ENCODE measurements around the gene EGFR. TPM values are rescaled to one million over a fixed set of nuclear protein-coding genes. Genes with fewer than 3 reads are reported as not detected.

The EGFR gene
- polyA plus RNA-seq, 1 donor from 2014 or later, result 0.22 TPM

GRCh38 chr7:55093674-55094073, 74.9 kb downstream of the EGFR start:
- Histone ChIP-seq H3K27me3 (ENCODE audit: insufficient read depth, low read depth, low read length) (no peaks in the 10 kb centered on the region), H4K20me1 (ENCODE audit: insufficient read depth) (no peaks in the 10 kb centered on the region), H3K36me3 (ENCODE audit: insufficient read depth, low read length) (no peaks in the 10 kb centered on the region), H3K79me2 (replicated peaks; ENCODE audit: insufficient read depth, low read length) (no peaks in the 10 kb centered on the region), H3F3A (ENCODE audit: insufficient read depth, low read length, poor library complexity, severe bottlenecking) (no peaks in the 10 kb centered on the region), H3K9me2 (ENCODE audit: insufficient read depth, low read length) (no peaks in the 10 kb centered on the region), H3K4me3 (ENCODE audit: low read length) (no peak overlapping the region), H3K9me3 (ENCODE audit: low read length) (no peaks in the 10 kb centered on the region), H3K27ac (ENCODE audit: low read length) (no peak overlapping the region), H3K4me2 (ENCODE audit: low read length) (no peak overlapping the region), H3K9ac (ENCODE audit: low read length) (no peak overlapping the region), H2AFZ (ENCODE audit: low read depth, low read length) (no peak overlapping the region)
- TF ChIP-seq, protein P1, sequence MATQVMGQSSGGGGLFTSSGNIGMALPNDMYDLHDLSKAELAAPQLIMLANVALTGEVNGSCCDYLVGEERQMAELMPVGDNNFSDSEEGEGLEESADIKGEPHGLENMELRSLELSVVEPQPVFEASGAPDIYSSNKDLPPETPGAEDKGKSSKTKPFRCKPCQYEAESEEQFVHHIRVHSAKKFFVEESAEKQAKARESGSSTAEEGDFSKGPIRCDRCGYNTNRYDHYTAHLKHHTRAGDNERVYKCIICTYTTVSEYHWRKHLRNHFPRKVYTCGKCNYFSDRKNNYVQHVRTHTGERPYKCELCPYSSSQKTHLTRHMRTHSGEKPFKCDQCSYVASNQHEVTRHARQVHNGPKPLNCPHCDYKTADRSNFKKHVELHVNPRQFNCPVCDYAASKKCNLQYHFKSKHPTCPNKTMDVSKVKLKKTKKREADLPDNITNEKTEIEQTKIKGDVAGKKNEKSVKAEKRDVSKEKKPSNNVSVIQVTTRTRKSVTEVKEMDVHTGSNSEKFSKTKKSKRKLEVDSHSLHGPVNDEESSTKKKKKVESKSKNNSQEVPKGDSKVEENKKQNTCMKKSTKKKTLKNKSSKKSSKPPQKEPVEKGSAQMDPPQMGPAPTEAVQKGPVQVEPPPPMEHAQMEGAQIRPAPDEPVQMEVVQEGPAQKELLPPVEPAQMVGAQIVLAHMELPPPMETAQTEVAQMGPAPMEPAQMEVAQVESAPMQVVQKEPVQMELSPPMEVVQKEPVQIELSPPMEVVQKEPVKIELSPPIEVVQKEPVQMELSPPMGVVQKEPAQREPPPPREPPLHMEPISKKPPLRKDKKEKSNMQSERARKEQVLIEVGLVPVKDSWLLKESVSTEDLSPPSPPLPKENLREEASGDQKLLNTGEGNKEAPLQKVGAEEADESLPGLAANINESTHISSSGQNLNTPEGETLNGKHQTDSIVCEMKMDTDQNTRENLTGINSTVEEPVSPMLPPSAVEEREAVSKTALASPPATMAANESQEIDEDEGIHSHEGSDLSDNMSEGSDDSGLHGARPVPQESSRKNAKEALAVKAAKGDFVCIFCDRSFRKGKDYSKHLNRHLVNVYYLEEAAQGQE (IDR thresholded peaks at IDR 0.05; ENCODE audit: borderline replicate concordance), result no peak
- TF ChIP-seq POLR2AphosphoS5 (IDR thresholded peaks at IDR 0.05), result no peak
- no peak for TF ChIP-seq RAD21 (conservative IDR thresholded peaks at IDR 0.05)
- no peak for TF ChIP-seq SMC3 (conservative IDR thresholded peaks at IDR 0.05; ENCODE audit: poor library complexity)
- no peak for TF ChIP-seq MXI1 (conservative IDR thresholded peaks at IDR 0.05; ENCODE audit: poor library complexity, severe bottlenecking)
- TF ChIP-seq, protein P2, sequence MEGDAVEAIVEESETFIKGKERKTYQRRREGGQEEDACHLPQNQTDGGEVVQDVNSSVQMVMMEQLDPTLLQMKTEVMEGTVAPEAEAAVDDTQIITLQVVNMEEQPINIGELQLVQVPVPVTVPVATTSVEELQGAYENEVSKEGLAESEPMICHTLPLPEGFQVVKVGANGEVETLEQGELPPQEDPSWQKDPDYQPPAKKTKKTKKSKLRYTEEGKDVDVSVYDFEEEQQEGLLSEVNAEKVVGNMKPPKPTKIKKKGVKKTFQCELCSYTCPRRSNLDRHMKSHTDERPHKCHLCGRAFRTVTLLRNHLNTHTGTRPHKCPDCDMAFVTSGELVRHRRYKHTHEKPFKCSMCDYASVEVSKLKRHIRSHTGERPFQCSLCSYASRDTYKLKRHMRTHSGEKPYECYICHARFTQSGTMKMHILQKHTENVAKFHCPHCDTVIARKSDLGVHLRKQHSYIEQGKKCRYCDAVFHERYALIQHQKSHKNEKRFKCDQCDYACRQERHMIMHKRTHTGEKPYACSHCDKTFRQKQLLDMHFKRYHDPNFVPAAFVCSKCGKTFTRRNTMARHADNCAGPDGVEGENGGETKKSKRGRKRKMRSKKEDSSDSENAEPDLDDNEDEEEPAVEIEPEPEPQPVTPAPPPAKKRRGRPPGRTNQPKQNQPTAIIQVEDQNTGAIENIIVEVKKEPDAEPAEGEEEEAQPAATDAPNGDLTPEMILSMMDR (IDR thresholded peaks at IDR 0.05; ENCODE audit: poor library complexity, severe bottlenecking), result no peak
- TF ChIP-seq TAF1 (IDR thresholded peaks at IDR 0.05; ENCODE audit: low read depth), result no peak
- no peak for TF ChIP-seq EZH2 (IDR thresholded peaks at IDR 0.05; ENCODE audit: borderline replicate concordance, insufficient read depth, low read length, poor library complexity, severe bottlenecking)
- TF ChIP-seq EP300 (conservative IDR thresholded peaks at IDR 0.05; ENCODE audit: poor library complexity, severe bottlenecking), result no peak

- H3K36me3 ChIP-seq (ENCODE audit: insufficient read depth, low read length), result no peaks in the 10 kb centered on the region
- H3K9me2 ChIP-seq (ENCODE audit: insufficient read depth, low read length), result no peaks in the 10 kb centered on the region
- H3F3A ChIP-seq (ENCODE audit: insufficient read depth, low read length, poor library complexity, severe bottlenecking), result no peaks in the 10 kb centered on the region
- TF ChIP-seq EP300 (conservative IDR thresholded peaks at IDR 0.05; ENCODE audit: poor library complexity, severe bottlenecking), result no peak
- H3K79me2 ChIP-seq (replicated peaks; ENCODE audit: insufficient read depth, low read length), result no peaks in the 10 kb centered on the region
- H3K4me2 ChIP-seq (ENCODE audit: low read length), result no peak overlapping the region
- no peaks in the 10 kb centered on the region for H3K27me3 ChIP-seq (ENCODE audit: insufficient read depth, low read depth, low read length)
- H3K4me3 ChIP-seq (ENCODE audit: low read length), result no peak overlapping the region
- H2AFZ ChIP-seq (ENCODE audit: low read depth, low read length), result no peak overlapping the region
- H4K20me1 ChIP-seq (ENCODE audit: insufficient read depth), result no peaks in the 10 kb centered on the region
- no peak overlapping the region for H3K9ac ChIP-seq (ENCODE audit: low read length)
- no peak overlapping the region for H3K27ac ChIP-seq (ENCODE audit: low read length)
- H3K9me3 ChIP-seq (ENCODE audit: low read length), result no peaks in the 10 kb centered on the region
Observed at GRCh38 chr7:55094092-55094690, 75.4 kb downstream of the EGFR start.

All from neural cell (in vitro differentiated cells).